Ishikawa (cell line): Measurements from ENCODE around the gene CEACAM19.

Source experiments
- CEBPB ChIP-seq: IDR thresholded peaks from 2 replicates; pipeline ENCODE4 v1.6.1; 2012
- CREB1 ChIP-seq: IDR thresholded peaks from 2 replicates; pipeline ENCODE4 v1.6.1; 2012; ENCODE audit warnings: low read depth
- EGR1 ChIP-seq: IDR thresholded peaks from 2 replicates; pipeline ENCODE4 v1.6.1; 2012
- EP300 ChIP-seq: IDR thresholded peaks from 2 replicates; pipeline ENCODE4 v1.6.1; 2012; ENCODE audit warnings: borderline replicate concordance
- FOXM1 ChIP-seq: IDR thresholded peaks from 2 replicates; pipeline ENCODE4 v1.6.1; 2012; ENCODE audit warnings: low read depth, borderline replicate concordance
- NFIC ChIP-seq: IDR thresholded peaks from 2 replicates; pipeline ENCODE4 v1.6.1; 2012
- RAD21 ChIP-seq: IDR thresholded peaks from 2 replicates; pipeline ENCODE4 v1.6.1; 2012; ENCODE audit warnings: low read depth
- REST ChIP-seq: IDR thresholded peaks from 2 replicates; pipeline ENCODE4 v1.6.1; 2012; ENCODE audit warnings: low read depth, mild to moderate bottlenecking
- TAF1 ChIP-seq: IDR thresholded peaks from 2 replicates; pipeline ENCODE4 v1.6.1; 2012; ENCODE audit warnings: low read depth, mild to moderate bottlenecking
- TCF12 ChIP-seq: IDR thresholded peaks from 2 replicates; pipeline ENCODE4 v1.6.1; 2012; ENCODE audit warnings: low read depth
- TEAD4 ChIP-seq: IDR thresholded peaks from 2 replicates; pipeline ENCODE4 v1.6.1; 2012
- YY1 ChIP-seq: IDR thresholded peaks from 2 replicates; pipeline ENCODE4 v1.6.1; 2012; ENCODE audit warnings: low read depth
- ZBTB7A ChIP-seq: IDR thresholded peaks from 2 replicates; pipeline ENCODE4 v1.6.1; 2012; ENCODE audit warnings: low read depth
- TF ChIP-seq, protein P1 (sequence below): IDR thresholded peaks from 2 replicates; pipeline ENCODE4 v1.6.1; 2012
- TF ChIP-seq, protein P2 (sequence below): IDR thresholded peaks from 2 replicates; pipeline ENCODE4 v1.6.1; 2012

CEACAM19 gene

DNA sequence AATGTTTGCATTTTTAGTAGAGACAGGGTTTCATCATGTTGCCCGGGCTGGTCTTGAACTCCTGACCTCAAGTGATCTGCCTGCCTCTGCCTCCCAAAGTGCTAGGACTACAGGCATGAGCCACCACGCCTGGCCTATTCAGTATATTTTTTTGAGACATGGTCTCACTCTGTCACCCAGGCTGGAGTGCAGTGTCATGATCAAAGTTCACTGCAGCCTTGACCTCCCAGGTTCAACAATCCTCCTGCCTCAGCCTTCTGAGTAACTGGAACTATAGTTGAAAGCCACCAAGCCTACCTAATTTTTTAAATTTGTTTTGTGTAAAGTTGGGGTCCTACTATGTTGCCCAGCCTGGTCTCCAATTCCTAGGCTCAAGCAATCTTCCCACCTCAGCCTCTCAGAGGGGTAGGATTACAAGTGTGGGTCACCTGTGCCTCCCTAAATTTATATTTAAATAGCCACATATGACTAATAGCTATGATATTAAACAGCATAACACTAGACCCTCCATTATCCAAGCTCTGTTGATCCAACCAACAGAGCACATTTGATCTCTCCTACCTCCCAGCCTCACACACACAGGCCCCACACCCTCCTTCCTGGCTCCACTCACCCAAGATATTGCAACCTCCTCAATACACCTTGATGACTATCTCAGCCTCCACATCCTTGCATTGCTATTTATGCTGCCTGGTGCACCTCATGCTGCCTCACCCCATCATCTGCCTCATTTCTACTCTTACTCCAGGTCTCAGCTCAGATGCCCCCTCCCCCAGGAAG lies 2.1 kb upstream of the CEACAM19 start:
- TF ChIP-seq TEAD4 (no peak), ZBTB7A (no peak), NFIC (no peak), TAF1 (no peak), CREB1 (no peak), EP300 (no peak), TCF12 (no peak), FOXM1 (no peak), YY1 (no peak)

DNA sequence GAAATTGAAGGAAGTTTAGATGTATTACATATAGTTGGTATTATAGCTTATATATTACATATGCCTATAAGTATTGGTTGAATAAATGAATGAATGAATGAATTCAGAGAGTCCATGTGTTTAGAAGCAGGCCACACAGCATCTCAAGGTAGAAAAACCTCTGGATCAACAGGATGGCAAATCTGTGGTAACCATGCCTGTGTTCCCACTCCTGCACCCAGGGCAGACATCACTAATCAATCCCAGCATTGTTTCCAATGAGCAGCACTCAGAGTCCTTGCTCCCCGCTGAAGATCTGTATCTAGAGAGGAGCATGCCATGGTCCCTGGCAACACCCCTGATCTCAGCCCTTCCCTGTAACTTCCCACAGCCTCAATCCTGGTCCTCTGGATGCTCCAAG lies 944 bp downstream of the CEACAM19 start:
- TF ChIP-seq EGR1: no peak
- TF ChIP-seq NFIC: no peak
- TF ChIP-seq FOXM1: no peak
- no peak for TF ChIP-seq TAF1
- TF ChIP-seq YY1: no peak
- no peak for TF ChIP-seq CEBPB
- TF ChIP-seq, protein P1, sequence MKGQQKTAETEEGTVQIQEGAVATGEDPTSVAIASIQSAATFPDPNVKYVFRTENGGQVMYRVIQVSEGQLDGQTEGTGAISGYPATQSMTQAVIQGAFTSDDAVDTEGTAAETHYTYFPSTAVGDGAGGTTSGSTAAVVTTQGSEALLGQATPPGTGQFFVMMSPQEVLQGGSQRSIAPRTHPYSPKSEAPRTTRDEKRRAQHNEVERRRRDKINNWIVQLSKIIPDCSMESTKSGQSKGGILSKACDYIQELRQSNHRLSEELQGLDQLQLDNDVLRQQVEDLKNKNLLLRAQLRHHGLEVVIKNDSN: no peak
- TF ChIP-seq REST: no peak
- no peak for TF ChIP-seq ZBTB7A
- TF ChIP-seq CREB1: no peak
- no peak for TF ChIP-seq TCF12
- TF ChIP-seq EP300: no peak
- no peak for TF ChIP-seq RAD21
- TF ChIP-seq TEAD4: no peak
- TF ChIP-seq, protein P2, sequence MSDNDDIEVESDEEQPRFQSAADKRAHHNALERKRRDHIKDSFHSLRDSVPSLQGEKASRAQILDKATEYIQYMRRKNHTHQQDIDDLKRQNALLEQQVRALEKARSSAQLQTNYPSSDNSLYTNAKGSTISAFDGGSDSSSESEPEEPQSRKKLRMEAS: no peak

GRCh38 chr19:44673510-44673909 lies 2.2 kb downstream of the CEACAM19 start:
- no peak for TF ChIP-seq YY1
- no peak for TF ChIP-seq CEBPB
- TF ChIP-seq, protein P2: no peak
- TF ChIP-seq, protein P1: no peak
- TF ChIP-seq TAF1: no peak
- TF ChIP-seq TCF12: no peak
- no peak for TF ChIP-seq CREB1
- TF ChIP-seq REST: no peak
- TF ChIP-seq EGR1: no peak

GRCh38 chr19:44675521-44675920 lies 4.2 kb downstream of the CEACAM19 start:
- TF ChIP-seq ZBTB7A (no peak), TEAD4 (no peak), TAF1 (no peak)

DNA sequence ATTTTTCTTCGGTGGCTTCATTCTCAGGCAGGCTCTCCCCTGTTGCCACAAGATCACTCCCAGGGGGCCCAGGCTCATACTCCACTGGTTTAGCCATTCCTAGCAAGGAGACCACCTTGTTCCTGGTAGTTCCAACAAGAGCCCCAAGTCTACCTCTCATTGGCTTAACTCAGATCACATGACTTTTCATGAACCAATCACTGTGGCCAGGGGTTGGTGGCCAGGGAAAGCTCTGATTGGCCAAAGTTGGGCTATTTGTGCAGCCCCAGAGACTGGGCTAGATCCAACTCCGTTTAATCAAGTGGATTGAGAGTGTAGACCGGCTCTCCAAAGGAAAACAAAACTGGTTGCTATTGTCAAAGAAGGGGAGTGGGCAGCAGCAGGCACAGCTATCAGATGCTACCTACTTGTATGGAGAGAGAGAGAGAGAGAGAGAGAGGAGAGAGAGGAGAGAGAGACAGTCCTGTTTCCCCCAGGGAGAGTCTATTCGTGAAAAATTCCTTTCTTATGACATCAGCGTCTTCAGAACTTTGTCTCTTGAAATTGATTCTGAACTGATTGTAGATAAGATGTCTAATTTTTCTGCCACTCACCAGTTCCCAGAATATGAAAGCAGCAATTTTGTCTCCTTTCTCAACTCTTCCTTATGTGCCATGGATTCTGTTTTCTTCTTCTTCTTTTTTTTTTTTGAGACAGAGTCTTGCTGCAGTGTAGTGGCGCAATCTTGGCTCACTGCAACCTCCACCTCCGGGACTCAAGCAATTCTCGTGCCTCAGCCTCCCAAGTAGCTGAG lies 5.9 kb downstream of the CEACAM19 start:
- TF ChIP-seq CEBPB (peak; percentile 47; the same call in 1 of the 2 replicates), EP300 (no peak), YY1 (no peak), TAF1 (no peak), CREB1 (no peak), ZBTB7A (no peak), REST (no peak), EGR1 (no peak), TCF12 (no peak), FOXM1 (no peak), RAD21 (no peak), NFIC (no peak), TEAD4 (peak; percentile 69; the same call in 1 of the 2 replicates)
- TF ChIP-seq, protein P2: no peak
- TF ChIP-seq, protein P1: peak; percentile 80
